ENCODE data around the gene CPNE9.
"Not testable (repeated sequence)": the region's sequence is repeated elsewhere in the genome, so short reads cannot be mapped to it uniquely, and the experiment has no call there.

CPNE9 gene

DNA sequence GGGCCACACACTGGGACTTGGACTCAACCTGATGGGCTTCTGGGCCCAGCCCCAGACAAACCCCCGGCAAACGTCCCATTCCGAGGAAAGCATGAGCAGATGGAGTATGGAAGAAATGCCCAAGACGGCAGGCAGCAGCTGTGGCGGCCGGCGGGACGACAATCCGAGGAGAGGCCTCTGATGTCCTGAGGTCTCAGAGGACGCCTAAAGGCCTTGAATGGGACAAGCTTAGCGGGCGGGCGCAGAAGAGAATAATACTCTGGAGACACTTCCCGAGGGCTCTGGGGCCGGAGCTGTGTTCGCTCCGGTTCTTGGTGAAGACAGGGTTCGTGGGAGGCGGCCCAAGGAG, 45.6 kb downstream of the CPNE9 start:
- DNase-seq: no peak

DNA sequence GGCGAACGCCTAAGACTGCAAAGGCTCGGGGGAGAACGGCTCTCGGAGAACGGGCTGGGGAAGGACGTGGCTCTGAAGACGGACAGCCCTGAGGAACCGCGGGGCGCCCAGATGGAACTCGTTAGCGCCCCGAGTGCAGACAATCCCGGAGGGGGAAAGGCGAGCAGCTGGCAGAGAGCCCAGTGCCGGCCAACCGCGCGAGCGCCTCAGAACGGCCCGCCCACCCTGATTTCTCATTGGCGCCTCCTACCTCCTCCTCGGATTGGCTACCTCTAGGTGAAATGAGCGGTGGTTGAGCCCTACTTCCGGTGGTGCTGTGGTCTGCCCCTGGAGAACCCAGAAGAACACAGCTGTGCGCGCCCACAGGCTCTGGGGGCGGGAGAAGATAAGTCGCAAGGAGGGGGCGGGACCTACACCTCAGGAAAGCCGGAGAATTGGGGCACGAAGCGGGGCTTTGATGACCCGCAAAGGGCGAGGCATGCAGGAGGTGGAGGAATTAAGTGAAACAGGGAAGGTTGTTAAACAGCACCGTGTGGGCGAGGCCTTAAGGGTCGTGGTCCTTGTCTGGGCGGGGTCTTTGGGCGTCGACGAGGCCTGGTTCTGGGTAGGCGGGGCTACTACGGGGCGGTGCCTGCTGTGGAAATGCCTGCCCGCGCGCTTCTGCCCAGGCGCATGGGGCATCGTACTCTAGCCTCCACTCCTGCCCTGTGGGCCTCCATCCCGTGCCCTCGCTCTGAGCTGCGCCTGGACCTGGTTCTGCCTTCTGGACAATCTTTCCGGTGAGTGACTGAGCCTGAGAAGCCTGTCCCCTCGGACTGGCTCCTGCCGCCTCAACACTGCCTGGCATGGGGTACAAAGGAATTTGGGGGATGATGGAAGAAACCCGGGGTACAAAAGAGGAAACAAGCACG, 46.3 kb downstream of the CPNE9 start, which contains the start of gene OGG1:
Gene OGG1, plus strand, starts transcription at position 308 of the 911 bp plus-strand sequence. Its CDS starts 335 bp downstream, at position 643.
- peak; percentile 97 for DNase-seq

DNA sequence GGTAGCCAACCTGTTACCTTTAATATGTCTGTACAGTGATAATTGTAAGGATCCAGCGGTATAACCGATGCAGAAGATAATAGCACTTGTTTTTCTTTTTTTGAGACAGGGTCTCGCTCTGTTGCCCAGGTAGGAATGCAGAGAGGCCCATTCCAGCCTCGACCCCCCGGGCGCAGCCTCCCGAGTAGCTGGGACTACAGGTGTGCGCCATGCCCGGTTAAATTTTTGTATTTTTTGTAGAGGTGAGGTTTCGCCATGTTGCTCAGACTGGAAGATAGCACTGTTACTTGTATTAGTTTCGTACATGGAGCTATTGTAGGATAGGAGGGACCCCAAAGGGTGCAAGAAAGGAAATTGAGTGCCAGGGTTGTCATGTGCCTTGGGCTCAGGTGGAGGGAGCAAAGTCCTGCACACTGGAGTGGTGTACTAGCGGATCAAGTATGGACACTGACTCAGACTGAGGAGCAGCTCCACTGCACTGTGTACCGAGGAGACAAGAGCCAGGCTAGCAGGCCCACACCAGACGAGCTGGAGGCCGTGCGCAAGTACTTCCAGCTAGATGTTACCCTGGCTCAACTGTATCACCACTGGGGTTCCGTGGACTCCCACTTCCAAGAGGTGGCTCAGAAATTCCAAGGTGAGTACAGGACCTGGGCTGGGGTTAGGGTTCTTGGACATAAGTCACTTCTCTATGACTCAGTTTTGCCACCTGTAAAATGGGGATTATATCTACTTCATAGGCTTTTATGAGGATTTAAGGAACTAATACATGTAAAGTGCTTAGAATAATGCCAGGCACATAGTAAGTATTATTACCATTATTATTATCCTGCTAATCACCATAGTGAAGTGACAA, 47.2 kb downstream of the CPNE9 start:
- DNase-seq: no peak

DNA sequence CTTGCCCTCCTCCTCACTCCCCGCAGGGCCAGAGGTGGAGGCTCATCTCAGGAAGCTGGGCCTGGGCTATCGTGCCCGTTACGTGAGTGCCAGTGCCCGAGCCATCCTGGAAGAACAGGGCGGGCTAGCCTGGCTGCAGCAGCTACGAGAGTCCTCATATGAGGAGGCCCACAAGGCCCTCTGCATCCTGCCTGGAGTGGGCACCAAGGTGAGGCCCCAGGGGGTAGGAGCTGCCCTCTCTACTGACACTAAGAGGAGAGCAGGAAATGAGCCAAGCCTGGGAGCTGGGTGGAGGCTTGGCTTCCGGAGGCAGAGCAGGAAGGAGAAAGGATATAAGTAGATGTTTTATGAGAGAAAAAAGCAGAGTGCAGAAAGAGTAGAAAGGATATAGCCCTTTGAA, 51.0 kb downstream of the CPNE9 start:
- no peak for DNase-seq

DNA sequence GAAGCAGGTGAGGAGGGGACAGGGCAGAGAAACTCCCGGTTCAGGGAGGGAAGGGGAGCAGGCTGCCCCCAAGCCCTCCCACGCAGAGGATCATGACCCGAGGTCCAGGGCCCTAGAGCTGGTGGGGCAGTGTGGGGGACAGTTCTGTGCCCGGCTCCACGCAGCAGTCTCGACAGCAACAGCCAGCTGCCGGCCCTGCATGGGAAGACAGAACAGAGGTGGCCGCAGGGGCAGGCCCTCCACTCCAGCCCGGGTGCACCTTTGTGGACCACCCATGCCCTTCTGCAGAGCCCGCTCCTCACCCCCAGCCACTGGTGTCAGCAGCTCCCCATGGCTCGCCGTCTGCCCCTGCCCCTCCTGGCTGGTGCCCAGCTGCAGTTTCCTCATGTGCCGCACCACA, 53.8 kb downstream of the CPNE9 start:
- DNase-seq: no peak

DNA sequence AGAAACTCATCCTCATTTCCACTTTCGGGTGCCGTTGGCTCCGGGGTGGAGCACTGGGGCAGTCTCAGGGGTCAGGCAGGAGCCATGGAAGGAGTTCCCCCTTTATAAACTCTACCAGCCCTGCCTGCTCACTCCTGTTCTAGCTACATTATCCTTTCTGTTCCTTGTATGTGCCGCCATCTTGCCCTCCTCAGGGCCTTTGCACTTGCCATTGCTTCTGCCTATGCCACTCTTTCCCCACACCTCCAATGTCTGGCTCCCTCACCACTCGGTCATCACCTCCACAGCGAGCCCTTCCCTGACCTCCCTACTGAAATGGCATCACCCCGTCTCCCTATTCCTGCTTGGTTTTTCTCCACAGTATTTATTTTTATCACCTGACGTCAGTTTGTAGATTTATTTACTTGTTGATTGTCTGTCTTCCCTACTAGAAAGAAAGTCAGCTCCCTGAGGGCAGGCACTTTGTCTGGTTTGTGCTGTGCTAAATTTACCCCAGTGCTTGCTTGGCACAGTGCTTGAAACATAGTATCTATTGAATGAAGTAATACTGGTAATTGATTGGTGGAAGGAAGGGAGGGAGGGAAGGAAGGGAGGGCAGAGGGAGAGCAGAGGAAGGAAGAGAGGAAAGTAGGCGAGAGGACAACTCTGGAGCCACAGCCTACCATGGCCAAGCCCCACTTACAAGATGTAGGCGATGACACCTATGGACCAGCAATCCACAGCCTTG, 57.3 kb downstream of the CPNE9 start:
- no peak for DNase-seq

DNA sequence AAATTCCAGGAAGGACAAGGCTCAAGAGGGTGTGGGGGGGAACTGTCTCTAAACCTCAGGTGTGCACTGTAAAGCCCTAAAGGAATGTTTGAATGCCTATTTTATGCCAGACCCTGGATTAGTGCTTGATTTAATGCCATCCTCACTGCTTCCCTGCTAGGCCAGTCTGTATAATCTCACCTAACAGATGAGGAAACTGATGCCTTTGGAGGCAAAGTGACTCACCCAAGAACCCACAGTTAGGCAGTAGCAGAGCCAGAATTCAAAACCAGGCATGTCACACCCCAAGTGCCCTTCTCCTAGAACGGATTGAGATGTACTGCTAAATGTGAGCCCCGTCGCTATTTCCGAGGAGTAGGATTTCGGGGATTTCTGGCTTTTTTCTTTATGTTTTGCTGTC, 58.3 kb downstream of the CPNE9 start:
- DNase-seq: no peak

DNA sequence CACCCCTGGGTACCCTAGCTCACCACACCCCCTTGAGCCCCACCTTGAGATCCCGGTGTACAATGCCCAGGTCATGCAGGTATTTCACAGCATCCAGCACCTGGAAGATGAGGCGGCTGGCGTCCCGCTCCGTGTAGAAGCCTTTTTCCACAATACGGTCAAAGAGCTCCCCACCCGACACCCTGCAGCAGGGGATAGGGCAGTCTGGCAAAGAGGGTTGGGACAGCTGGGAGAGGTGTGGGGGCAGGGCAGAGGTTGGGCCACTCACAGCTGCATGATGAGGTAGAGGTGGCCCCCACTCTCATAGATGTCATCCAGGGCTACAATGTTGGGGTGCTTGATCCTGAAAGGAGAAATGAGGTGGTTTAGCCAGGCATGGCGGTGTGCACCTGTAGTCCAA, 59.2 kb downstream of the CPNE9 start:
- DNase-seq: no peak

DNA sequence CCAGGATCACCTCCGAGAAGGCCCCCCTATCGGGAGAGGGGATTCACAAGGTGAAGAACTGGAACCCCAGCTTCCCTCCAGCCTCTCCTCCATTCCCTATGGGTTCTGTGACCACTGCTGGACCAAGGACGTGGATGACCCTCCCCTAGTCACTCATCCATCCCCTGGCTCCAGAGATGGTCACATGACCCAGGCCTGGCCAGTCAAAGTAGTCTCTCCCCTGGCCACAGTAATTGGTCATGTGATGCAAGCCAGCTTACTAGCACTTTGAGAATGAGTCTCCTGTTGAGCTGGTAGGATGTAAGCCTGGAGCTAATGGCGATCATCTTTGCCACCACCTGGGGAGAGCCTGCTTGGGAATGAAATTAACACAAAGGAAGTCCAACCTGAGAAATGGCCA, 62.2 kb downstream of the CPNE9 start:
- no peak for DNase-seq

DNA sequence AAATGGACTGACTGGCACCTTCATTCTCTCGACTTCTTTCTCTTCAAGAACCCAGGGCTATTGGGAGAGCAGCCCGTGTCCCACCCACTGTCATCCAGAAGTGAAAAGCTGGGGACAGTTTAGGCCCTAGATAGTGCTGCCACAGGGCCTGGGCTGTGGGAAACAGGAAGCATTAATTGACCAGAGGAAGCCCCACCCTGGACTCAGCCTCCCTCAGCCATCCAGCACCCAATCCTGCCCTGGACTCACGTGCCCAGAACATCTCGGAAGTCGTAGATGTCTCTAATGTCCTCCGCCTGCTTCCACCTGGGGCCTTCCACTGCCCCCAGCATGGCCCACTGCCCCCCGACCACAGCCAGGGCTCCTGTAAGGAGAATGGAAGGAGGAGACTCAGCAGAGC, 63.8 kb downstream of the CPNE9 start:
- DNase-seq: no peak

DNA sequence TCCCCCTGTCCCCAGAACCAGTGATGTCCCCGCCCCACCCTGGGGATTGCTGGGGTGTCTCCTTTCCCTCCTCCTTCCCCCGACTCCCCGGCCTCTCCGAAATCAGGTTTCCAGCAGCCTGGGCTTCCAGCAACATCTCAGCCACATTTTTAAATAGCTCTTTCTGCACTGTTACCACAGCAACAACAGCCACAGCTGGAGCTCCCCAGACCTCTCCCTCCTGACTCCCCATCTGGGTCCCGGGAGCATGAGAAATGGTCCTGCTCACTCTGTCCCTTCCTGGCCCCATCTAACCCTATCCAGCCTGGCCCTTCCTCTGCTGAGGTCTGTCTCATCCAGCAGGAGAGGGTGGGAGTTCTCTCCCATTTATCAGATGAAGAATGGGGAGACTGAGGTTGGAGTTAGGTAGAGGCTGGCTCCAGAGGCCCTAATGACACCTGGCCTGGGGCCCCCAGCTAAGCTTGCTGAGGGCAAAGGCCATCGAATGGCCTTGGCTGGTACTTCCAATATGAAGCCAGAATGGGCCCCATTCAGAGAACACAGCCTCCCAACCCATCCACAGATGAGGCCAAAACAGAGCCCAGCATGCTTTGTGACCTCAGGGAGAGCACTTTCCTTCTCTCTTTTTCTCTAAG, 64.6 kb downstream of the CPNE9 start:
- no peak for DNase-seq

DNA sequence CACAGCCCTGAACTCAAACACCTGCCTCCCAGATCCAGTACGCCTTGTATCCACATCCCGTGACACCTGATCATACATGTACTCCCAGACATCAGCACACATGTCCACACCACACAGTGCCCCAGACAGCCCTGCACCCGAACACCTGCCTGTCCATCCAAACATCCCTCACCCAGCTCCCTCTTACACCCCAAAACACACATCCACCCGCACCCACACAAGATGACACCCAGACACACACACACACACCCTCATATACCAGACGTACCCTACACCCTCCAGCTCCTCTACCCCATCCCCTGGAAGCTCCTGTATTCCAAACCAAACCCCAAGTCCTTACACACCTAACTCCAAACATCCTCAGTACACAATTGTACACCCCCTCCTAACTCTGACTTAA, 65.4 kb downstream of the CPNE9 start:
- DNase-seq: no peak

DNA sequence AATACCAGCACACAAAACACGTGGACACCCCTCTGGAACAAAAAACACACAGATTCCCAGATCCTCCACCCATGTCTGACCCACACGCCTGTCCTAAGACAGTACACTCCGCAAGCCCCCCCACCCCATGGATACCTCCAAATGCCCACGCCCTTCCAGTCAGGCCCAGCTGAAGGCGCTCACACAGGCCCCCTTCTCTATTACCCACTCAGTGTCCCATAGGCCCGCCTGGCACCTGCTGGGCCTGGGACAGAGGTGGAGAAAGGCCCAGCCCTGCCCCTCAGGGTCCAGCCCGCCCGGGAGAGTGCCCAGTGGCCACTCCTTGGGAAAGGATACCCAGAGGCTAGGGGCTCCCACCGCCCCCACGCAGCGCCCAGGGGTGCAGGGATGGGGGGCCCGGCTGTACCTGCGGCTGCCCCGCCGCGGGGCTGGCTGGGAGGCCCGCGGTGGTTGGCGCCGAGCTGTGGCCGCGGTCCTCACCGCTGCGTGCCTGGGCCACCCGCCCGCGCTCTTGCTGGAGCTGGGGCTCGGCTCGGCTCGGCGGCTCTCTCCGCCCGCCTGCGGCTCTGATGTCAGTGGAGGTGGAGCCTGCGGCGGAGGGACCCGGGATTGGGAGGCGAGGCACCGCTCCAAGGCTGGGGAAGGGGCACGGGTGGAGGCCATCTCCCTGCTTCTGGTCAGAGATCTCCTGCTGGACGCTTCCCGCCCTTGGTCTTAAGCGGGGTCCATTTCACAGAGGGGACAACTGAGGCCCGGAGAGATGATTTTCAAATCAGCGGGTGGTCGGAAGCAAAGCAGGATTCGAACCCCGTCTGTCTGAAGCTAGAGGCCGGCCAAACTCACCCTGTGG, 66.0 kb downstream of the CPNE9 start, which contains the start of gene CAMK1:
Gene CAMK1, minus strand, starts transcription at position 522 of the 850 bp plus-strand sequence. CDS start 2,198 bp downstream, outside the sequence.
- peak; percentile 89 for DNase-seq

DNA sequence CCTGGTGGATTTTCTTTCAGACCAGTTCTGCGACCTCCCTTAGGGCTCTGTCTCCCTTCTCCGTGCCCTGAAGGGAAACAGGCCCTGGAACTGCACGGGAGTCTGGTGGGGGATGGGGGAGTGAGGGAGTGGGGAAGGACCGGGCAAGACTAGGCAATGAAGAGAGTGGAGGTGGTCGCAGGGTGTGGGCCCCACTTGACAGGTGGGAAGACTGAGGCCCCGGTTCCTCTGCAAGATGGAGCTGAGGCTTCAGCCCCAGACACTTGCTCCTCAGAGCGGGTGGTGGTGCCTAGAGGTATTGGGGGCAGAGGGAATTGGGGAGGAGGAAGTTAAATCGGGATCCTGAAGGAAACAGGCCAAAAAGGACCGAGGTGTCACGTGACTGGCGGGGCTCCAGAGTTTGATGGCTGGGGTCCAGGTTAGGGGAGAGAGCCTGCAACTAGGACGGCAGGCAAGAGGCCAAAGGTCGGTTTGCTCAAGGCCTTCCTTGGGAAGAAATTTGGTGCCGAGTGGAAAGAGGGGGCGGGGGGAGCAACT, 66.7 kb downstream of the CPNE9 start:
- peak; percentile 84 for DNase-seq

DNA sequence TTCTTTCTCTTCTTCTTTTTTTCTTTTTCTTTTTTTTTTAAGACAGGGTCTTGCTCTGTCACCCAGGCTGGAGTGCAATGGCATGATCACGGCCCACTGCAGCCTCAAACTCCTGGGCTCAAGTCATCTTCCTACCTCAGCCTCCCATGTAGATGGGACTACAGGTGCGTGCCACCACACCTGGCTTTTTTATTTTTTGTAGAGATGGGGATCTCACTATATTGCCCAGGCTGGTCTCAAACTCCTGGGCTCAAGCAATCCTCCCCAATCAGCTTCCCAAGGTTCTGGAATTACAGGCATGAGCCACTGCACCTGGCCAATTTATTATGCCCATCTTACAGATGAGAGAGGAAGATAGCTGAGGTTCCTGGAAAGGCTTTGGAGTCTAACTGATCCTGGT, 67.4 kb downstream of the CPNE9 start:
- not testable (repeated sequence) for DNase-seq

DNA sequence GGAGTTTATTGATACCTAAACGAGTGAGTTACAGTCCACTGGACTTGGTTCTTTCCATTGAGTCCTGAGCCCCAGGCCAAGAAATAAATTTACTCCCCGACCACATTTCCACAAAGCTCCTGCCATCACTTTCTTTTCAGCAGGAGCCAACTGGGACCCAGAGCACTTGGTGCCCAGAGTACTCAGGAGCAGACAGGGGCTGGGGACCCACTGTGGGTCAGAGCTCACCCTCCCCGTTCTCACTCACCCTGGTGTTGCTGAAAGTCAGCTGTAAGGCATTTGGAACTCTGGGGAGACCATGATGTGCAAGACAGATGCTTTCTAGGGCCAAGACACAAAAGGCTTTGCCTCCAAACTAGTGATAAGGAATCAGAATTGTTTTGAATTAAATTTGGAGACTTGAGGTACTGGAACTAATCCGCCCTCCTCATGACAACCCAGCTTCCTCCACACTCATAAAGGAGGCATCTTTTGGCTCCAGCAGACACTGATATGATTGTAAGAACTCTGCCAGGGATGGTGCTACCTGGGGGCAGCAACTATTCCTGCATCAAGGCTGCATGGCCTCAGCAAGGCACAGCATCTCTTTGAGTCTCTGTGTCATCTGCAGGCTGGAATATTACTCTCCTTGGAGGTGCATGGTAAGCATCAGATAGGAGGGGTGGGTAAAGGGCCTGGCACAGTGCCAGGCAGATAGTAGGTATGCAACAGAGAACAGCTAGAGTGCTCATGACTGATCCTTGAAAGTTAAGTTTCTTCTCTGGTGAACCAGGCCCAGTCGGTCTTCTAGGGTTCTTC, 73.5 kb downstream of the CPNE9 start:
- DNase-seq: no peak

DNA sequence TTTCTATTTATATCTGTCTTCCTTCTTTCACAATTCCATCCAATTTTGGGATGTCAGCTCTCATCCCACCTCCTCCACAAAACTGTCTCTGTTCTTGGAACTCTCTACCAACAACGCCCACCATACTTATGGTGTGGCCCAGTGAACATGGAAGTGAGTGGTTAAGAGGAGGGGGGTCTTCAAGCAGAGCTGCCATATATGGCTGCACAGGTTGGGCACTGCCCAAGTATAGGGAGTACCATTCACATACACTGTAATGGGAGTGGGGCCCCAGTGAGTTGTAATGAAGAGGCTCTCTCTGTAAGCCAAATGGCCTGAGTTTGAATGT, 74.0 kb downstream of the CPNE9 start:
- no peak for DNase-seq

DNA sequence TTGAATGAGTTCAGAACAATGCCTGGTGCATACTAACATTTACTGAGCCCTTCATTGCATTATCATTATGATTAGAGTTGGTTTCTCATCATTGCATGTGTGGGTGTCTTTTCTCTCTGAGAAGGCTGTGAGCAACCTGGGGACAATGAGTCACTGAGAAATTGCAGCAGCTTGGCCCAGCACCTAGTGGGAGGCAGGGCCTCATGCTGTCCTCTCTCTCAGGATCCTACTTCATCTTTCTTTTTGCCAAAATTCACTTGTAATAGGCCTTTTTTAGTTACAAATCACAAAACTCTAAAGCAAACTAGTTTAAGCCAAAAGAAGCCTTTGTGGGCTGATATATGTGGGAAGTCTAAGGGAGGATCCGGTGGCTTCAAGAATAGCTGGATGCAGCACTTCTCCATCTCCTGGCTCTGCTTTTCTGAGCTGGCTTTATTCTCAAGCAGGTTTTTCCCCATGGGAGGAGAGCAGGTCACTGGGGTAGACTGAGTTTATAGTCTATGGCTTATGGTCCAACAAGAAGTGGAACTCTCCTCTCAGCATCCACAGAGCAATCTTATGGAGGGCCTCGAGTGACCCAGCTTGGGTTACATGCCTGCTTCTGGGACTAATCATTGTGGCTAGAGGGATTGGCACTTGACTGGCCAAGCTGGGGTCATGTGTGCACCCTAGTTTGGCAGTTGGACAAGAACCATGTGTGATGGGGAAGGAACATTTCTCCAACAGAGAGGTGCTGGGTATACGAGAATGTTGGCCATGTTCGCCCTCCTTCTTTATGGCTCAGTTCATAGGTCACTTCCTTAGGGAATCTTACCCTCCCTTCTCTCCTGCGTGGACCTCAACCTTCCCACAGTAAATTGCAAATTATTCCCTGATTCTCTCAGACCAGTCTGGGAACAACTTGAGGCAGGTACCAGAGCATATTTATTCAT, 74.8 kb downstream of the CPNE9 start:
- DNase-seq: no peak

DNA sequence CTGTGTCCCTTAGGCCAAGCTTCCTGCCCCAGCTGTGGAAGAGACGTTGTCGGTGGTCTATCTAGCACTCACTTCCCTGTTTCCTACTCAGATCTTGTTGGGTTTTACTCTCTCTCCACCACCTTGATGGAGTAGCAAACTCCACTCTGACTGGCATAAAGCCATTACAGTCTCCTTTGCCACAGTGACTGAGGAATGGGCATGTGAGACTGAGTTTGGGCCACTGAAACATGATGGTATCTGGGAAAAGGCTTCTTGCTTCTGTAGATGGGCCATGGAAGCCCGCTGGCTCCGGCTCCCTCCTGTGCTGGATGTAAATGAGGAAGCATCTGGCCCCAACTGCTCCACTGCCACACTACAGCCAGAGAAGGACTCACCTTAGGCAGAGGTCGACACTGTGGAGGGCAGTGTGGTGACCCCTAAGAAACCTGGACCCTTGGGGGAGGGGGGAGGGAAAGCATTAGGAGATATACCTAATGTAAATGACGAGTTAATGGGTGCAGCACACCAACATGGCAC, 75.5 kb downstream of the CPNE9 start:
- no peak for DNase-seq

Measured in right forelimb (tissue), 1 donor.